Stimulated activated CD8-positive, alpha-beta memory T cell treated with anti-CD3 and anti-CD28 coated beads, Interleukin-7, amount 100 ng/mL, for 1 hour (primary cell): Measurements from ENCODE around the gene NTM.

Experiments used
- DNase-seq, 2 donors: peaks; one replicate each; pipeline ENCODE4 v3.0.0-alpha.2; 2020; ENCODE audit warnings: low read depth in 2 of 2

Gene NTM

DNA sequence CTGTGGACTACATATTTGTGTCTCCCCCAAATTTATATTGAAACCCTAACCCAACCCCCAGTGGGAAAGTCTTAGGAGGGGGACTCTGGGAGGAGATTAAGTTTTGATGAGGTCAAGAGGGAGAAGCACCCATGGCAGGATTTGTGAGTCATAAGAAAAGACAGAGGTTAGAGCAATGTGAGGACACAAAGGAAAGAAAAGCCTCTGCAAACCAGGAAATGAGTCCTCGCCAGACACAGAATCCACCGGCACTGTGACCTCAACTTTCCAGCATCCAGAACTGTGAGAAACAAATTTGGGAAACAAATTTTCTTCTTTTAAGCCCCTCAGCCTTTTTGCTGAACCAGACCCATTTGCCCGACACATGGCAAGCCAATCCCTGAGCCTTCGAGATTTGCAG lies 397.0 kb downstream of the NTM start:
- no peak for DNase-seq

GRCh38 chr11:131770801-131771200 lies 400.4 kb downstream of the NTM start:
- DNase-seq, result no peak

GRCh38 chr11:131771471-131771870 lies 401.1 kb downstream of the NTM start:
- DNase-seq, result no peak

- DNase-seq, result no peak
These were observed 403.2 kb downstream of the NTM start for GRCh38 chr11:131773626-131774025.

GRCh38 chr11:131776211-131776610 lies 405.8 kb downstream of the NTM start:
- no peak for DNase-seq

DNA sequence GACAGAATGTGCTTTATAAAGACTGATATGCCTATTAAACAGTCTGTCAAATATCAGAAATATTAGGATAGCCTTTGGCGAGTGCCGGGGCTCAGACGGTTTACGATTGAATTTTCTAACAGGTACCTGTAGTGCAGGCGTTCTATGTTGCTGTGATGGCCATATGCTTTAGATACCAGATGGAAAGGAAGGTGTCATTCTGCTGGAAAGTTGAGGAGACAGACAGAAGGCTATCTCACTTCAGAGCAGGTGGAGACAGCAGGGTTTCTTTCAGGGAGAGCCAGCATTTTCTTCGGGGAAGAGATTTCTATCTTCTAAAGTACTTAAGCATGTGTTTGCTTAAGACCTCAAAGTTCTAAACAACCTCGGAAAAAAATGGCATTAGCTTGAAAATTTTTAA lies 415.4 kb downstream of the NTM start:
- no peak for DNase-seq

GRCh38 chr11:131787119-131787518 lies 416.7 kb downstream of the NTM start:
- no peak for DNase-seq

- no peak for DNase-seq
These were observed 420.2 kb downstream of the NTM start for GRCh38 chr11:131790586-131790985.

DNA sequence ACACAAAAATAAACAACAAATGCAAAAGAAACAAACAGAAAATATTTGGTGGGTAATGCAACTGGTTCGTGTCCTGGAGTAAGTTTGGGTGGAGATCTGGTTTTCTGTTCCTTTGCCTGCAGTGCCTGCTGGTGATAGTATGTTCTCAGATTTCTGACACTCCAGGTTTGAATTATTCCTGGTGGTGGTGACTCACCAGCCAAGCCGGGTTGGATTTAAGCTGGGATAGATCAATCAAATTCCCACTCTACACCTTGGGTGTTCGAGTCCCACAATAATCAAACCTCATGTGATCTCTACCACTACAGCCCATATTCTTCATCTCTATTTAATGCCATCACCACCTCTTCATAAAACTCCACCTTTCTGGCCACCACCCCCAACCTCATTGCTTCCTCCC lies 421.8 kb downstream of the NTM start:
- no peak for DNase-seq

GRCh38 chr11:131796089-131796488 lies 425.7 kb downstream of the NTM start:
- DNase-seq, result no peak

- DNase-seq, result no peak
These were observed 426.1 kb downstream of the NTM start for GRCh38 chr11:131796541-131796940.

GRCh38 chr11:131800452-131800851 lies 430.0 kb downstream of the NTM start:
- DNase-seq, result no peak

- no peak for DNase-seq
These were observed 432.2 kb downstream of the NTM start for GRCh38 chr11:131802440-131803115.

GRCh38 chr11:131807876-131808275 lies 437.5 kb downstream of the NTM start:
- no peak for DNase-seq

DNA sequence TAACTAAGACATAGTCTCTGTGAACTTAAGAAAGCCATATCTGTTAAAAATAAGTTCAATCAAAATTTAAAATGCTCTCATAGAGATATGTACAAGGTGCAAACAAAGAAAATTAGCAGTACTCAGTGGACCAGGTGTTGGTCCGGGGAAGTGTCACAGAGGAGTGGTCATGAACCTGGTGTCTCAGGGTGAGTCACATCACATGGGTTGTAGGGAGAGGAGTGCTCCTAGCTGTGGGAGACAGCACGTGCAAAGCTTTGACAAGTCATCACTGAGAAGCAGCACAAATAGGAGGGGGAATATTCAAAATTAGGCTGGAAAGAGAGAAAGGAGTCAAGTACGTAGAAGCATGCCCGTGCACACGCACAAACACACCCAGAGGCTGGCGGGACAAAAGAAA lies 438.1 kb downstream of the NTM start:
- no peak for DNase-seq

- DNase-seq, result no peak
These were observed 438.9 kb downstream of the NTM start for GRCh38 chr11:131809203-131809918.

DNA sequence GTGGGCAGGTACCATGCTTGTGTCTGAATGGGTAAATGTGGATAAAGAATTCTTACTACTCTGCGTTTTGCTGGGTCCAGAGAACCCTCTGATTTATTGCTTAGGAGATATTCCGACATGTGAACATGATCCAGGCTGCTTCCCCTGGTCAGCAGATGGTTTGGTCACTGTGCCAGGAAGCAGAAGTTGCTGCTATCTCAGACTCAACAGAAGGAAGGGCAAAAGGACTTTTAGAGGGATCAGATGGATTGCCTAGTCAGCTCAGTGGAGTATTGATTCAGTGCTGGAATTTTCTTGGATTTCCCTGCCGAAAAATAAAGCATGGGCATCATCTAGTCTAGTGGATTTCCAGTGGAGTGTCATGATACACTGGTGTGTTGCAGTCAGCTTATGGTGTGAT lies 440.1 kb downstream of the NTM start:
- no peak for DNase-seq

GRCh38 chr11:131811383-131811782 lies 441.0 kb downstream of the NTM start:
- no peak for DNase-seq

GRCh38 chr11:131814108-131814507 lies 443.7 kb downstream of the NTM start:
- no peak for DNase-seq

GRCh38 chr11:131815590-131815989 lies 445.2 kb downstream of the NTM start:
- no peak for DNase-seq

DNA sequence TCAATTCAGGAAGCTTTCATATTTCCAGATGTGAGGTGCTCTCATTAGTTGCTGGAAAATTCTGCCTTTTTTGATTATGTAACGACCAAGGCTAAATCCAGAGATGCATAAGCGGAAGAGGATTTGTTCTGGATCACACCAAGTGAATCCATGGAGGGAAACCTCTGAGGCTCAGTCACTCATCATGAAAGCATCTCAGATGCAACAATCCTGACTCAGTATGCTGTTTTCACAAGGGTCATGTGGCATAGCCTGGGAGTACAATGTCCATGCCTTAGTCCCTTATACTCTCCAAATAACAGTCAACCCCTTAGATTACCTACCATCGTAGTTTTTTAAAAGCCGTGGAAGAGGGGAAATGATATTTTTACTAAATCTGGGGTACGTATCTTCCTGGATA lies 445.6 kb downstream of the NTM start:
- no peak for DNase-seq

DNA sequence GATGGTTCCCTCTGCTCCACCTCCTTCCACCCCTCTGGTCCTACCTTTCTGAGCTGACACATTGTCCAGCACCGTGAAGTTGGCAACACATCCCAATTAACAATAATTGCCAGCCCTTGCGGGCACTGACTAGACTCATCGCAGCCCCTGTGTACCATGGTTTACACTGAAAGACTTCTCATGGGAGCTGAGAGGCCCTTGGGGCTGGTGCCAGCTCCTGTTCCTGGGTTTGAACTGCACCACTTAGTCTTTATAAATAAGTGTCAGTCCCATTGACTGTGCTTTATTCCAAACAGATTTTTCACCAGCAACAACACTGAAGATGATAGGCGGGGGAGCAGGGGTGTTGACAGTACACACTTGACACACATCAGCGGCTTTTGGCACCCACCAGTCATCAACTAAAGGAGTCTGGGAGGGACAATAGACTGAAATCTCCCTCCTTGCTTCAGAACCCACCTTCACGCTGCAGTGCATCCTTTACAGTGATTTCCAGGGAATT lies 447.3 kb downstream of the NTM start:
- no peak for DNase-seq

- DNase-seq, result no peak
These were observed 449.4 kb downstream of the NTM start for GRCh38 chr11:131819865-131820264.
